Stimulated activated CD8-positive, alpha-beta memory T cell treated with anti-CD3 and anti-CD28 coated beads, Interleukin-2, amount 100 ng/mL, for 1 hour (primary cell): Measurements from ENCODE around the gene KHSRP.

Source experiments
- DNase-seq, 2 donors: peaks; one replicate each; pipeline ENCODE4 v3.0.0-alpha.2; 2020; ENCODE audit warnings: low read depth in 2 of 2

The KHSRP gene

DNA sequence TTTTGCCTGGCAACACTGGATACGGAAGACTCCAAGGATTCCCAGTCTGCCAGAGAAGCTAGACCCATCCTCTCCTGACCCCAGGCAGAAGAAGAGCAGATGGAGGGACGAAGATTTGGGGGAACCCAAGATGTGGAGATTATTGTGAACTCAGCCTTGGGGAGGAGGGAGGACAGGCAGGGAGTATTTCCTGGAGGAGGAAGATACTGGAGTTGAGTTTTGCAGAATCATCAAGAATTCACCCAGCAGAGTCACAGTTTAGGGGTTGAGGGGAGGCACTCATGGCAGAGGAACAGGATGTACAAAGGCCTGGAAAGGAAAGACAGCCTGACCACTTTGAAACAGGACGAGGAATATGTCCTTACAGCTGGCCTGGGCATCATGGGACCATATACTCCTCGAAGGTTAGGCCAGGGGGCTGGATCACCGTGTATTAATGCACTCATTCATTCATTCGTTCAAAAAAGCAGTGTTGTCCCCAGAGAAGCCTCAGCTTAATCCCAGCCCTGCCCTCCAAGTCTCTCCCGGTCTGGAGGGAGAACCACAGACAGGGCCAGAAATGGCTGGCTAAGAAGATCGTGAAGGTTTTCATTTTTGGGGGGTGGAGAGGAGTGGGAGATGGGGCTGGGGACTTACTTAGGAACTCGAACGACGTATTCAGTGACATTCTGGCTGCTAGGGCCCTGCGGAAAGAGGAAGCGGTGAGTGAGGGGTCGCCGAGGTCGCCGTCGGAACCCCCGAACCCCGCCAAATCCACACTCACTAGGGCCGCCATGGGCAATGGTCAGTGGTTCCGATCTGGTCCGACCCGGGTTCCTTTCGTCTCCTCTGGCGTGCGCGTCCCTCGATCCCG is 32.2 kb downstream of the KHSRP start:
- DNase-seq, result no peak

DNA sequence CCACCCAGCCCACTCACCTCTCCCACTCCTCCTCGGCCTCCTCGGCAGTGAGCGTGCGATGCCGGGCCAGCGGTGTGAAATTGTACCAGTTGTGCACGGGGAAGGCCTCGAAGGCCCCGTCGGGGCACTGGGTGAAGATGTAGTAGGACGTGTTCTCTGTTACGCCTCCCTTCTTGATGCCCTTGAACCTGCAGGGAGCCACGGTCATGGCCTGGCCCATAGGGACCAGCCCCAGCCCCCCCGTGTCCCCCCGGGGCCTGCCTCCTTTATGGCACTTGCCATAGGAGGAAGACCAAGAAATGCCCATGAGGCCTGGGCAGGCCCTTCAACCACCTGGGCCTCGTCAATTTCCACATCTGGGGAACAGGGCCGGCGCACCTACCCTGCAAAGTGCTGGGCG is 37.2 kb downstream of the KHSRP start:
- DNase-seq, result no peak

DNA sequence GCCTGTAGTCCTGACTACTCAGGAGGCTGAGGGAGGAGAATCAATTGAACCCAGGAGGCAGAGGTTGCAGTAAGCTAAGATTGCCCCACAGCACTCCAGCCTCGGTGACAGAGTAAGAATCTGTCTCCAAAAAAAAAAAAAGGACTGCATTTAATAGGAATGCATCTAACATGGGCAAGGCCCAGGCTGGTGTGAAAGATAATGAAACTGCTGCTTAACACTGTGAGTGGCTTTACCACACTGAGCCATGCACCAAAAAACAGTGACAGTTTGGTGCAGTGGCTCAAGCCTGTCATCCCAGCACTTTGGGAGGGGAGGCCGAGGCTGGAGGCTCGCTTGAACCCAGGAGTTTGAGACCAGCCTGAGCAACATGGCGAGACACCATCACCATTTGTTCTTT is 40.2 kb downstream of the KHSRP start:
- DNase-seq, result no peak

GRCh38 chr19:6383188-6383587 is 41.4 kb downstream of the KHSRP start:
- no peak for DNase-seq

DNA sequence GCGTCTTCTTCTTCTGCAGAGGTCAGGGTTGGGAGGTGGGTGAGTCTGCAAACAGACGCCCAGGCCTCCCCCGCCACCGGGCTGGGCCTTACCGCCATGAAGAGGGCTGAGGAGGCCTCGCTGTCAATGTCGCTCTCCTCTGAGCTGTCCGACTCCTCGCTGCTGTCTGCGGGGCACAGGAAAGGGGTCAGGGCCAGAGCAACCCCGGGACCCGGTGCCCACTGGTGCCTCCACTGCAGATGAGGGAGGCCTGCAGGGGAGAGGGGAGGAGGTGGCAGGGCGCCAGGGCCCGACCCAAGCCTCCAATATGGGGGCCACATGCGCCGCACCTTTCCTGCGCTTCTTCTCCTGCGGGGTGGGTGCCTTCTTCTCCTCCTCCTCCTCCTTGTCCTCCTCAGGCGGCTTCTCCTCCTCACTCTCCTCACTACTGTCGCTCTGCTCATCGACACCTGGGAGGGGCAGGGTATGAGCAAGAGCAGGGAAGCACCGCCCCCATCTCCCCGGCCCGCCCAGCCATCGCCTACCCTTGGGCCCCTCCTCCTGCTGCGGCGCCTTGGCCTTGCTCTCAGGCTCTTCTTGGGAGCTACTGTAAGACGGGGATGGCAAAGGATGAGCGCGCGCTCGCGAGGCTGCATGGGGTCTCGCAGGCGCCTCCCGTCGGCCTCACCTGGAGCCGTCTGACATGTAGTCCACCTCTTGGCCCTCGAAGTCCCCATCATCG is 43.4 kb downstream of the KHSRP start:
- DNase-seq, result no peak

GRCh38 chr19:6379744-6380143 is 44.9 kb downstream of the KHSRP start:
- DNase-seq, result no peak

- no peak for DNase-seq
Measured at GRCh38 chr19:6378486-6378885, 46.1 kb downstream of the KHSRP start.

GRCh38 chr19:6378041-6378440 is 46.6 kb downstream of the KHSRP start:
- no peak for DNase-seq

- DNase-seq, result no peak
Measured at GRCh38 chr19:6376512-6377190, 48.0 kb downstream of the KHSRP start.

GRCh38 chr19:6375411-6376010 is 49.1 kb downstream of the KHSRP start, which contains the start of gene PSPN:
TSS of gene PSPN (minus strand) at chr19:6375933. CDS start at chr19:6375849, 84 bp downstream.
- no peak for DNase-seq

DNA sequence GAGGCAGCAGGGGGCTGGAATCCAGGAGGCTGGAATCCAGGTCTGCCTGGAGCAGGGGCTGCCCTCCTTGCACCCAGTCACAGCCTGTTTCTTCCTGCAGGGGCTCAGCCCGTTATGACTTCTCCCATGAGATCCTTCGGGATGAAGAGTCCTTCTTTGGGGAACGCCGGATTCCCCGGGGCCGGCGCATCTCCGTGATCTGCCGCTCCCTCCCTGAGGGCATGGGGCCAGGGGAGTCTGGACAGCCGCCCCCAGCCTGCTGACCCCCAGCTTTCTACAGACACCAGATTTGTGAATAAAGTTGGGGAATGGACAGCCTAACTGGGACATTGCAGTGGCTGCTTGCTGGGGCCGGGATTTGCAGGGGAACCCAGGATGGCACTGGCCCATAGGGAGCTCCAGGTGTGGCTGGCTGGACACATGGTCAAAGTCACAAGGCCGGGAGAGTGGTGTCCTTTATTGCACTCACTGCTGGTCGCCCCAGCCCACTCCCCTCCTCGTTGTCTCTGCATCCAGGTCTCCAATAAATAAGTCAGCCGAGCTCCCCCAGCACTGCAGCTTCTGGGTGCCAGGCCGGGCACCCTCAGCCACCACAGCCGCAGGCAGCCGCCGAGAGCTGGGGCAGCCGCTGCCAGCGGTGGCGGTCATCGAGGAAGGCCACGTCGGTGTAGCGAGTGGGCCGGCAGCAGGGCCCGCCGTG is 49.8 kb downstream of the KHSRP start:
- no peak for DNase-seq

DNA sequence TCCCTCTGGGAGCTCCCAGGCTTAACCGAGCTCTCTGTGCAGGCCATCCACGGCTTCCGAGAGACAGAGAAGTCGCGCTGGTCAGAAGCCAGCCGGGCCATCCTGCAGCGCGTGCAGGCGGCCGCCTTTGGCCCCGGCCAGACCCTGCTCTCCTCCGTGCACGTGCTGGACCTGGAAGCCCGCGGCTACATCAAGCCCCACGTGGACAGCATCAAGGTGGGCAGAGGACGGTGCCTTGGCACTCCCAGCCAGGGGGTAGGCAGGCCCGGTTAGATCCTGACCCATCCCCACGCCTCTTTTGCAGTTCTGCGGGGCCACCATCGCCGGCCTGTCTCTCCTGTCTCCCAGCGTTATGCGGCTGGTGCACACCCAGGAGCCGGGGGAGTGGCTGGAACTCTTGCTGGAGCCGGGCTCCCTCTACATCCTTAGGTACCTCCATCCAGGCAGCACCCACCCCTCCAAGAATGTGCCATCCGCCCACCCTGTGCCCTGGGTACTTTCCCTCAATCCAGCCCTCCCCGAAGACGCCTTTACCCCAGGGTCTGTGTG is 50.4 kb downstream of the KHSRP start:
- DNase-seq, result no peak

- DNase-seq, result no peak
Measured at GRCh38 chr19:6373813-6374108, 50.9 kb downstream of the KHSRP start.

DNA sequence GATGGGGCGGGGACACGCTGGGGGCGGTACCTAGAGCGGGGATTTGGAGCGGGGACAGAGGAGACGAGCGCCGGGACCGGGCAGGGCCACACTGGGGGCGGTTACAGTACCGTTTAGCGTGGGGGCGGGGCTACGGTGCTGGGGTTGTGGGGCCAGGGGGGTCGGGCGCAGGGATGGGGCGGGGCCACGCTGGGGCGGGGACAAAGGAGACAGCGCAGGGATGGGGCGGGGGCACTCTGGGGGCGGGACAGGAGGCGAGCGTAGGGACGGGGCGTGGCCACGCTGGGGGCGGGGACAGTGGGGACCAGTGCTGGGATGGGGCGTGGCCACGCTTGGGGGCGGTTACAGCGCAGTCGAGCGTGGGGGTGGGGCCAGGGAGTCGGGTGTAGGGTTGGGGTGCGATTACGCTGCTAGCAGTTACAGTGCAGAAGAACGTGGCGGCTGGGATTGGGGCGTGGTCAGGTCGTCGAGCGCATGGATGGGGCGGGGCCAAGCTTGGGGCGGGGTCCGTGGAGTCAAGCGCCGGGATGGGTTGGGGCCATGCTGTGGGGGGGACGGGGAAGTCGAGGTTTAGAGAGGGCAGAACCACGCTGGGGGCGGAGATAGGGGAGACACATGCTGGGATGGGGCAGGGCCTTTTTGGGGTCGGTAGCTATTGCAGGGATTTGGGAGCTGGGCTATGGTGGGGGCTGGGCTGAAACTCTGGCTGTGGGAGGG is 51.4 kb downstream of the KHSRP start:
- DNase-seq, result peak; percentile 92 to 97

- DNase-seq, result peak; percentile 82 to 92
Measured at GRCh38 chr19:6372594-6373095, 52.0 kb downstream of the KHSRP start, which contains the start of gene ALKBH7. TSS of gene ALKBH7 (plus strand) at chr19:6372794. CDS start at chr19:6372821, 27 bp downstream.

DNA sequence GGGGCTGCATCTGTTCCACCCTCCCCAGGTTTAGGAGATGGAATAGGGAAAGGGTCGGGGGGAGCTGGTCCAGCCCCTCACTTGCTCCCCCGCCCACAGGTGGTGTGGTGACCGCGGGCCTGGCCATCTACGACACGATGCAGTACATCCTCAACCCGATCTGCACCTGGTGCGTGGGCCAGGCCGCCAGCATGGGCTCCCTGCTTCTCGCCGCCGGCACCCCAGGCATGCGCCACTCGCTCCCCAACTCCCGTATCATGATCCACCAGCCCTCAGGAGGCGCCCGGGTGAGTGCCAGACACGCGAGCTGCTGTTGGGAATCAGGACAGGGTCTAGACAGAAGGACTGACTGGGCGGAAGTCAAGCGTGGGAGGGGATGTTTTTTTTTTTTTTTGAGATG is 60.3 kb downstream of the KHSRP start:
- DNase-seq, result no peak
